T-helper 1 cell treated with Interleukin-12 subunit alpha and Interleukin-12 subunit beta and Interleukin-4 antibody, amounts not matched to agents 30 μg/mL and 1 μg/mL, for 36 hours (primary cell): ENCODE measurements around the gene CD101.

ENCODE experiments used
- H3K27ac Mint-ChIP-seq: one replicate; pipeline ENCODE4 v1.8.0; 2021; ENCODE audit warnings: mild to moderate bottlenecking, mixed read lengths
- H3K27me3 Mint-ChIP-seq: one replicate; pipeline ENCODE4 v1.8.0; 2021; ENCODE audit warnings: low read depth, mixed read lengths
- H3K36me3 Mint-ChIP-seq: one replicate; pipeline ENCODE4 v1.8.0; 2021; ENCODE audit warnings: low read depth, mixed read lengths
- H3K4me1 Mint-ChIP-seq: one replicate; pipeline ENCODE4 v1.8.0; 2021; ENCODE audit warnings: low read depth, mixed read lengths
- H3K4me3 Mint-ChIP-seq: one replicate; pipeline ENCODE4 v1.8.0; 2021; ENCODE audit warnings: mild to moderate bottlenecking, moderate library complexity, mixed read lengths
- H3K9me3 Mint-ChIP-seq: one replicate; pipeline ENCODE4 v1.8.0; 2021; ENCODE audit warnings: mixed read lengths

CD101 gene

GRCh38 chr1:117017062-117017461, 15.5 kb downstream of the CD101 start:
- Mint-ChIP-seq H3K4me3 (no peak overlapping the region), H3K27ac (no peak overlapping the region), H3K4me1 (peaks cover 5% of the 10 kb centered on the region), H3K9me3 (no peaks in the 10 kb centered on the region), H3K27me3 (no peaks in the 10 kb centered on the region), H3K36me3 (no peaks in the 10 kb centered on the region)

GRCh38 chr1:117017648-117018047, 16.1 kb downstream of the CD101 start:
- Mint-ChIP-seq H3K4me1 (peaks cover 5% of the 10 kb centered on the region), H3K9me3 (no peaks in the 10 kb centered on the region), H3K36me3 (no peaks in the 10 kb centered on the region), H3K27ac (no peak overlapping the region), H3K4me3 (no peak overlapping the region), H3K27me3 (no peaks in the 10 kb centered on the region)

DNA sequence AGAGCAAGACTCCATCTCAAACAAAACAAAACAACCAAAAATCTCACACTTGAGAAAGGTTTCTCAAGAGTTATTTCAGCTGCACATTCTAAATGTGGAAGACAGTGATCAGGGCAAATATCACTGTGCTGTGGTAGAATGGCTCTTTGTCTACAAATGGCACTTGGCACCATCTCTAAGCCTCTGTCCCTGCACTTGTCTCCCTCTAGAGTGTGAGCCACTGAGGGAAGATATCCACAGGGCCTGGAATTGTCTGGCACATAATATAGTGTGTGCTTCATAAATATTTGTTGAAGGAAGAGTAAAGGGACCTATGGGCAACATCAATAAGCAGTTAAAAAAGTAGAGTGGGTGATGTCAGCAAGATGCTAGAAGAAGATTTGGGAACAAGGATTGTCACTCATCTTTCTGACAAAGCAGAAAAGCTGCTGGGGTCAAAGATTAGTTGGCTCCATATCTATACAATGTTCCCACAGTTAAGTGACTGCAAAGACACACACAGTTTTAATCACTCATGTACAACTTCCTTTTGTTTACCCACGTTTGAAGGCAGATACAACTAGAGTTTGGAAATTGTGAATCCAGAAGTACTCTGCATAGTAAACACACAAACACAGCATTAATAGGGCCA, 19.1 kb downstream of the CD101 start:
- Mint-ChIP-seq H3K4me3 (no peak overlapping the region), H3K27me3 (no peaks in the 10 kb centered on the region), H3K27ac (no peak overlapping the region), H3K4me1 (peaks cover 3% of the 10 kb centered on the region), H3K9me3 (no peaks in the 10 kb centered on the region), H3K36me3 (no peaks in the 10 kb centered on the region)

GRCh38 chr1:117022114-117022513, 20.6 kb downstream of the CD101 start:
- H3K4me1 Mint-ChIP-seq, result peaks cover 3% of the 10 kb centered on the region
- H3K4me3 Mint-ChIP-seq, result no peak overlapping the region
- no peaks in the 10 kb centered on the region for H3K27me3 Mint-ChIP-seq
- no peak overlapping the region for H3K27ac Mint-ChIP-seq
- H3K36me3 Mint-ChIP-seq, result no peaks in the 10 kb centered on the region
- no peaks in the 10 kb centered on the region for H3K9me3 Mint-ChIP-seq

GRCh38 chr1:117025568-117025967, 24.0 kb downstream of the CD101 start:
- H3K4me1 Mint-ChIP-seq, result peaks cover 1% of the 10 kb centered on the region
- no peaks in the 10 kb centered on the region for H3K27me3 Mint-ChIP-seq
- H3K36me3 Mint-ChIP-seq, result no peaks in the 10 kb centered on the region
- no peak overlapping the region for H3K4me3 Mint-ChIP-seq
- H3K27ac Mint-ChIP-seq, result no peak overlapping the region
- no peaks in the 10 kb centered on the region for H3K9me3 Mint-ChIP-seq

- Mint-ChIP-seq H3K27me3 (no peaks in the 10 kb centered on the region), H3K4me1 (peaks cover 1% of the 10 kb centered on the region), H3K27ac (no peak overlapping the region), H3K4me3 (no peak overlapping the region), H3K9me3 (no peaks in the 10 kb centered on the region), H3K36me3 (no peaks in the 10 kb centered on the region)
Measured at GRCh38 chr1:117026361-117026760, 24.8 kb downstream of the CD101 start.

GRCh38 chr1:117029685-117030084, 28.1 kb downstream of the CD101 start:
- H3K9me3 Mint-ChIP-seq, result no peaks in the 10 kb centered on the region
- H3K27ac Mint-ChIP-seq, result no peak overlapping the region
- peaks cover 3% of the 10 kb centered on the region for H3K36me3 Mint-ChIP-seq
- H3K4me1 Mint-ChIP-seq, result peaks cover 3% of the 10 kb centered on the region
- no peaks in the 10 kb centered on the region for H3K27me3 Mint-ChIP-seq
- H3K4me3 Mint-ChIP-seq, result no peak overlapping the region

DNA sequence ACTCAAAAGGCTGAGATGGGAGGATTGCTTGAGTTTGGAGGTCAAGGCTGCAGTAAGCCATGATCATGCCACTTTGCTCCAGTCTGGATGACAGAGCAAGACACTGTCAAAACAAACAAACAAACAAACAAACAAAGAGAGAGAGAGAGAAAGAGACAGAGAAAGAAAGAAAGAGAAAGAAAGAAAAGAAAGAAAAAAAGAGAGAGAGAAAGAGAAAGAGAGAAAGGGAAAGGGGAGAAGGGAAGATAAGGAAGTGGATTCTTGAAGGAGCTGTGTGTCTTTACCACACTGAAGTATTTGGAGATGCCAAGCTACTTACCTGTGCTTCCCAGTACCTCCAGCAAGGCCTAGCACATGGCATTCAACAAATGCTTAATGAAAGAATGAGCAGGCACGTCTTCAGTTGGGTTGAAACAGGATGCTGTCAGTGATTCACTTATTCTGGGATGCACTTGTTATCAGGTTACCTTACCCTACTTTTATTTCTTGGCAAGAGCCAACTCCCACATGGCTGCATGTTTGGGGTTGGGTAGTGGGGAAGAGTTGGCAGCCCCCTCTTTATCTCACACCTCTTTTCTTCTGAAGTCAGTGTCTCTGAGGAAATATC, 28.8 kb downstream of the CD101 start:
- Mint-ChIP-seq H3K36me3 (peaks cover 3% of the 10 kb centered on the region), H3K4me3 (no peak overlapping the region), H3K9me3 (no peaks in the 10 kb centered on the region), H3K4me1 (peaks cover 3% of the 10 kb centered on the region), H3K27me3 (no peaks in the 10 kb centered on the region), H3K27ac (no peak overlapping the region)

- Mint-ChIP-seq H3K4me3 (no peak overlapping the region), H3K4me1 (peaks cover 3% of the 10 kb centered on the region), H3K27me3 (no peaks in the 10 kb centered on the region), H3K9me3 (no peaks in the 10 kb centered on the region), H3K27ac (no peak overlapping the region), H3K36me3 (peaks cover 3% of the 10 kb centered on the region)
Measured at GRCh38 chr1:117032266-117032665, 30.7 kb downstream of the CD101 start.

DNA sequence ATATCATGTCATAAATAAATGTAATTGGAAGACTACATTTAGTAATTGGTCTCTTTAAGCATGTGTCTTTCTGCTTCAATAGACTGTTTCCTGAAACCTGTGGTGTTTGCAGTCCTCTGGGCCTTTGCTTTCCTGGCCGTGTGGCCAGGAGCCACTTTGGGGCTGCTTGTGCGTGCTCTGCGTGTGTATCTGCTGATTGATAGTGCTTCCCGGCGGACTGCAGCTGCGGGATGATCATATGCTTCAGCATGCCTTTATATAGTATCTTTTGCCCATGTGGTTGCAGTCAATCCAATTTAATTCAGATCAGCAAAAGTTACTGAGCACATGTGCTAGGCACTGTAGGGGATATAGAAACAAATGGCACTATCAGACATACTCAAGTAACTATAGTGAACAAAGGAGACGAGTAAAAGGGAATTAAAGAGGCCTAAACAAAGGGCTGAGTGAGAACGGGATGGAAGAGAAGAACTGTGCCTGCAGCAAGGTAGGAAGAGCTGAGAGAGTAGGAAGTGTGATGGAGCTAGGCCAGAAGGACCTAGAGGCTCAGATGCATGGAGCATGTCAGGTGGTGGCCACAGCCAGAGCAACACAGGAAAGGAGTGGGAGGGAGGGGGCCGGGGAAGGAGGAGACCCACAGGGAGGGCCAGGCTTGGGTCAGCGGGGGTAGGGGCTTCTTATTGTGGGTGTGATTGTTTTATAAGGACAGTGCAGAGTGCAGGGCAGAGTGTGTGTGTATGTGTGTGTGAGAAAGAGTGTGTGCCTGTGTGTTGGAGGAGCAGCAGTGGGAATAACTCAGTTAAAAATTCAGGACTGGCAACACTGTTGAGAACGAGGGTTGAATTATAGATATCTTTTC, 31.4 kb downstream of the CD101 start:
- Mint-ChIP-seq H3K4me1 (peaks cover 3% of the 10 kb centered on the region), H3K4me3 (no peak overlapping the region), H3K36me3 (peaks cover 3% of the 10 kb centered on the region), H3K27ac (no peak overlapping the region), H3K27me3 (no peaks in the 10 kb centered on the region), H3K9me3 (no peaks in the 10 kb centered on the region)

DNA sequence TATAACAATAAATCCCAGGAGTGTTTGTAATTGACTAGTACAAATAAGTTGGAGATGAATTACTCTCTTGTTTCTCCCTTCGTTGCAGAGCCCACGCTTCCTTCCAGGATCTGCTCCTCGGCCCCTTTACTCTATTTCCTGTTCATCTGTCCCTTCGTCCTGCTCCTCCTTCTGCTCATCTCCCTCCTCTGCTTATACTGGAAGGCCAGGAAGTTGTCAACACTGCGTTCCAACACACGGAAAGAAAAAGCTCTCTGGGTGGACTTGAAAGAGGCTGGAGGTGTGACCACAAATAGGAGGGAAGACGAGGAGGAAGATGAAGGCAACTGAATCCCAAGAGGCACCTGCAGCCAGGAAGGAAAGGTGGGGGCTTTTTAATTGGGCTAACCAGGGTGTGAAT, 32.2 kb downstream of the CD101 start:
- H3K9me3 Mint-ChIP-seq, result no peaks in the 10 kb centered on the region
- no peak overlapping the region for H3K4me3 Mint-ChIP-seq
- H3K36me3 Mint-ChIP-seq, result peaks cover 3% of the 10 kb centered on the region
- H3K4me1 Mint-ChIP-seq, result peaks cover 3% of the 10 kb centered on the region
- H3K27me3 Mint-ChIP-seq, result no peaks in the 10 kb centered on the region
- H3K27ac Mint-ChIP-seq, result no peak overlapping the region

- no peak overlapping the region for H3K4me3 Mint-ChIP-seq
- H3K9me3 Mint-ChIP-seq, result no peaks in the 10 kb centered on the region
- H3K4me1 Mint-ChIP-seq, result peaks cover 3% of the 10 kb centered on the region
- H3K27me3 Mint-ChIP-seq, result no peaks in the 10 kb centered on the region
- no peak overlapping the region for H3K27ac Mint-ChIP-seq
- H3K36me3 Mint-ChIP-seq, result peaks cover 3% of the 10 kb centered on the region
Measured at GRCh38 chr1:117034791-117035290, 33.3 kb downstream of the CD101 start.

DNA sequence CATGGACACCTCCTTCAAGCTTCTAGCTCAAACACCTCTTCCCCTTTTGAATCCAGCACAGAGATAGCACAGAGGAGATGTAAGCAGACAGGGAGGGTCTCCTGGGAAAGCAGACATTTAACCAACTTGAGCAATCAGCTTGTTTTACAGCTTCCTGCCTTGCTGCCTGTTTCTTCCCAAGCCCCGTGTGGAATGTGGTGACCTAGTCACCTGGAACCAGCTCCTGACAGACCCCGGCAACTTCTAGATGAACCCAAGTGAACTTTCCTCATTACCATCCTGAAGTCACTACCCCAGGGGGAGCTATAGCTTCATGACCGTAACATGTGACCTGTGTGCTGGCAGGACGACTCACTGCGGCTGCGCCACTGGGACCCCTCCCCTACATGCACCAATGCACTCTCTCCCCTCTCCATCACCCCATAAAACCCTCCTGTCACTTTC, 34.5 kb downstream of the CD101 start:
- Mint-ChIP-seq H3K4me3 (no peak overlapping the region), H3K27me3 (no peaks in the 10 kb centered on the region), H3K27ac (no peak overlapping the region), H3K4me1 (peaks cover 2% of the 10 kb centered on the region), H3K9me3 (no peaks in the 10 kb centered on the region), H3K36me3 (peaks cover 3% of the 10 kb centered on the region)

- H3K27me3 Mint-ChIP-seq, result no peaks in the 10 kb centered on the region
- H3K27ac Mint-ChIP-seq, result no peak overlapping the region
- H3K36me3 Mint-ChIP-seq, result peaks cover 2% of the 10 kb centered on the region
- H3K4me1 Mint-ChIP-seq, result peaks cover 2% of the 10 kb centered on the region
- H3K9me3 Mint-ChIP-seq, result no peaks in the 10 kb centered on the region
- no peak overlapping the region for H3K4me3 Mint-ChIP-seq
Measured at GRCh38 chr1:117037802-117038201, 36.2 kb downstream of the CD101 start.

GRCh38 chr1:117038236-117038635, 36.7 kb downstream of the CD101 start:
- peaks cover 3% of the 10 kb centered on the region for H3K9me3 Mint-ChIP-seq
- no peaks in the 10 kb centered on the region for H3K4me1 Mint-ChIP-seq
- no peaks in the 10 kb centered on the region for H3K27me3 Mint-ChIP-seq
- H3K36me3 Mint-ChIP-seq, result peaks cover 2% of the 10 kb centered on the region
- H3K27ac Mint-ChIP-seq, result no peak overlapping the region
- no peak overlapping the region for H3K4me3 Mint-ChIP-seq
